Measurements from ENCODE around the gene PRKCQ. TPM values are rescaled to one million over a fixed set of nuclear protein-coding genes. Genes with fewer than 3 reads are reported as not detected.

The PRKCQ gene
- total RNA-seq, 1 experiment from 2014 or later, result 12.1 TPM

DNA sequence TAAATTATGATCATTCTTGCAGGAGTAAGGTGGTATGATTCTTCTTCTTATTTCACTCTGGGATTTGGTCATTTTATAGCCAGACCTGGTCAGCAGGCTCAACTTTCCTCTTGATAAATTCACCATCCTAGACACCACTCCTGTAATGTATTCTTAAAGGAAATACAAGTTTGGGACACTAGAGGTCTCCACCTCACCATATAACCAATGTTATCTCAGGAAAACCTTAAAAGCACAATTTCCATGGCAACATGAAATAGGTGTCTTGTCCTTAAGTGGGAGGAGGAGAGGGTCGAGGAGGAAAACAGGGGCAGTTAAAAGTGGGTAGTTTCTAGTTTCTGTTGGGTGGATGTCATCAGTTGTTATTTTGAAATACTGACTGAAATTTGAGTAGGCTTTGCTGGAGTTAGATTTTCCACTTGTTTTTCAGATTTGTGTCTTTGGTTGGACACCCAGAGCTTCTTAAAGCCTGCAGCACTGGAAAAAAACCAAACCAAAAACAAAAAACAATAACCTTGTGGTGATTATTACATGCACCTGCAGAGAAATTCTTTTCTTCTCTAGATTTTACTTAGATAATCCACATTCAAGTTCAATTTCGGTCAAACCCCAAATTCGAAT is 163.1 kb downstream of the PRKCQ start:
- Histone ChIP-seq H3K4me2 (ENCODE audit: insufficient read depth, insufficient read length, low read length) (no peak overlapping the region), H2BK20ac (ENCODE audit: low read depth, low read length, poor library complexity, severe bottlenecking) (no peak overlapping the region), H3K79me2 (ENCODE audit: insufficient read depth, low read length) (no peaks in the 10 kb centered on the region), H3K79me1 (ENCODE audit: insufficient read depth, low read depth, low read length, poor library complexity, severe bottlenecking) (no peaks in the 10 kb centered on the region), H3K4me1 (ENCODE audit: insufficient read depth, low read length) (no peaks in the 10 kb centered on the region), H3K9me3 (ENCODE audit: control insufficient read depth, low read depth, low read length) (no peaks in the 10 kb centered on the region), H3K23ac (ENCODE audit: insufficient read length, low read depth, low read length) (no peak overlapping the region), H4K5ac (ENCODE audit: insufficient read length, low read depth, low read length) (no peak overlapping the region), H2AFZ (ENCODE audit: low read length) (no peak overlapping the region), H3K27ac (ENCODE audit: insufficient read length, low read depth, low read length) (no peak overlapping the region), H3K18ac (ENCODE audit: insufficient read length, low read depth, low read length) (no peak overlapping the region), H2BK5ac (ENCODE audit: insufficient read length, low read length) (no peak overlapping the region), H2AK5ac (ENCODE audit: insufficient read length, low read length) (no peak overlapping the region), H4K8ac (replicated peaks; ENCODE audit: insufficient read length, low read depth, low read length) (no peak overlapping the region), H3K56ac (ENCODE audit: insufficient read length, low read depth, low read length) (no peak overlapping the region), H3K9ac (ENCODE audit: extremely low read depth, insufficient read length, low read length) (no peak overlapping the region), H2BK12ac (ENCODE audit: insufficient read length, low read depth, low read length) (no peak overlapping the region), H3K23me2 (ENCODE audit: insufficient read length, low read depth, low read length, poor library complexity, severe bottlenecking) (no peaks in the 10 kb centered on the region), H3K27me3 (ENCODE audit: insufficient read depth, low read length) (no peaks in the 10 kb centered on the region), H3T11ph (ENCODE audit: low read length) (no peak overlapping the region), H4K20me1 (ENCODE audit: control insufficient read depth, insufficient read depth, insufficient read length) (no peaks in the 10 kb centered on the region), H2BK120ac (ENCODE audit: low read depth, low read length, poor library complexity, severe bottlenecking) (no peak overlapping the region), H3K14ac (ENCODE audit: insufficient read depth, low read length) (no peak overlapping the region), H4K91ac (ENCODE audit: insufficient read length, low read depth, low read length) (no peak overlapping the region), H2BK15ac (ENCODE audit: low read depth, low read length) (no peak overlapping the region), H3K4ac (ENCODE audit: low read depth, low read length) (no peak overlapping the region)
- H3K27ac Mint-ChIP-seq, result no peak overlapping the region
- TF ChIP-seq, protein P1, sequence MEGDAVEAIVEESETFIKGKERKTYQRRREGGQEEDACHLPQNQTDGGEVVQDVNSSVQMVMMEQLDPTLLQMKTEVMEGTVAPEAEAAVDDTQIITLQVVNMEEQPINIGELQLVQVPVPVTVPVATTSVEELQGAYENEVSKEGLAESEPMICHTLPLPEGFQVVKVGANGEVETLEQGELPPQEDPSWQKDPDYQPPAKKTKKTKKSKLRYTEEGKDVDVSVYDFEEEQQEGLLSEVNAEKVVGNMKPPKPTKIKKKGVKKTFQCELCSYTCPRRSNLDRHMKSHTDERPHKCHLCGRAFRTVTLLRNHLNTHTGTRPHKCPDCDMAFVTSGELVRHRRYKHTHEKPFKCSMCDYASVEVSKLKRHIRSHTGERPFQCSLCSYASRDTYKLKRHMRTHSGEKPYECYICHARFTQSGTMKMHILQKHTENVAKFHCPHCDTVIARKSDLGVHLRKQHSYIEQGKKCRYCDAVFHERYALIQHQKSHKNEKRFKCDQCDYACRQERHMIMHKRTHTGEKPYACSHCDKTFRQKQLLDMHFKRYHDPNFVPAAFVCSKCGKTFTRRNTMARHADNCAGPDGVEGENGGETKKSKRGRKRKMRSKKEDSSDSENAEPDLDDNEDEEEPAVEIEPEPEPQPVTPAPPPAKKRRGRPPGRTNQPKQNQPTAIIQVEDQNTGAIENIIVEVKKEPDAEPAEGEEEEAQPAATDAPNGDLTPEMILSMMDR (conservative IDR thresholded peaks at IDR 0.05), result peak; percentile 82
- peaks cover 0 to 1% (median 0%) of the 10 kb centered on the region in 3 experiments; a peak in 1 of 7 replicates for H3K36me3 Mint-ChIP-seq (ENCODE audit: insufficient read depth in 1 of 3, low read depth in 3 of 3)
- H3K4me1 Mint-ChIP-seq, result no peaks in the 10 kb centered on the region
- no peak overlapping the region for H3K4me3 Mint-ChIP-seq
- H3K9me3 Mint-ChIP-seq, result peaks cover 0 to 4% of the 10 kb centered on the region in 2 experiments; a peak in 1 of 5 replicates
- H3K27me3 Mint-ChIP-seq (ENCODE audit: low read depth), result no peaks in the 10 kb centered on the region
- WGBS (ENCODE audit: extremely low coverage, insufficient read length, low lambda C conversion rate), result no CpG with 5 or more reads among the region's 3 CpGs
- DNase-seq, result no peak
